Measurements from ENCODE around the gene PRKCB. TPM values are rescaled to one million over a fixed set of nuclear protein-coding genes. Genes with fewer than 3 reads are reported as not detected.

Gene PRKCB
- total RNA-seq, 2 donors from 2014 or later, result 4.1 to 4.7 TPM

DNA sequence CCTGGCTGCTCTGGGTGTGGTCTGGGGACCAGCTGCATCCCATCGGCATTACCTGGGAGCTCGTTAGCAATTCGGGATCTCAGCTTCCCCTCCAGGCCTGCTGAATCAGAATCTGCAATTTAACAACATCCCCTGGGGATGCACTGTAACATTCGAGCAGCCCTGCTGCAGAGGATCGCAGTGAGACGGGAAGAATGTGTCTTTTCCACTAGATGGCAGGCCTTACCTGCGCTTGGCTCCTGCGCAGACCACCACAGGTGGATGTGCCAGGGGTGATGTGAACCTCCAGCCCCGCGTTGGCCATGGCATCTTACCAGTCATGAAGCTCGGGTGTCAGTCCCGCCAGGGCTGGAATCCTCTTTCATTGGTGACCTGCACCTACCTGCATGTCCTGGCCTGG, 209.9 kb downstream of the PRKCB start:
- intact Hi-C loops (cut with DNase I), result loop anchor here in 1 of 2 donors (2.0 to 5.0 kb wide), 2 partner anchors 207 to 453 kb away; no protein-coding TSS in a partner anchor
- ATAC-seq (peak in 1 of 2 donors; percentile 62), DNase-seq (no peak)

DNA sequence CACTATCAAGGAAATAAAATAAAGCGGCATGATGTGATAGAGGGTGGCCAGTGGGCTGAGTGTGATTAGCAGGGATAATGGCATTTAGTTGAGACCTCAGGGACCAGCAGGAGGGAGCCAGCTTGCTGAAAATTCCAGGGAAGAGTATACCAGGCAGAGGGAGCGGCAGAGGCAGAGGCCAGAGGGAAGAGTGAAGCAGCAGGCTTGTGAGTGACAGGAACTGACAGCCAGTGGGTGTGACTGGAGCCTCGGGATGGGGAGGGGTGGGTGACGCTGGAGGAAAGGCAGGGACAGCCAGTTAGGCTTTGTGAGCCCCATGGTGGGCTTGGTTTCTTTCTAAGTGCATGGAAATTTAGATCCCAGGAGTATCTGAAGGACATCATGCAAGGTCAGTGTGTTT, 210.7 kb downstream of the PRKCB start:
- ATAC-seq, result peak; percentile 30 to 73
- DNase-seq, result no peak
- intact Hi-C loops (cut with DNase I), result loop anchor here in 1 of 2 donors (5.0 kb wide), 1 partner anchor 206 kb away; no protein-coding TSS in a partner anchor

DNA sequence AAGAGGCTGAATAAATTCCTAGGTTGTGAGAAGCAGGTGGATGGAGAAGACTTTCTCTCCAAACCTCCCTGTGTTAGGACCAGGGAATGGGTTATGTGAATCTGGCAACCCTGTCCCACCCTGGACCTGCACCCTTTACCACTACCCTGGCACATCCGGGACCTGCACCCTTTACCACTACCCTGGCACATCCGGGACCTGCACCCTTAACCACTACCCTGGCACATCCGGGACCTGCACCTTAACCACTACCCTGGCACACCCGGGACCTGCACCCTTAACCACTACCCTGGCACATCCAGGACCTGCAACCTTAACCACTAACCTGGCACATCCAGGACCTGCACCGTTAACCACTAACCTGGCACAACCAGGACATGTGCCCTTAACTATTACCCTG, 213.3 kb downstream of the PRKCB start:
- intact Hi-C loops (cut with DNase I), result loop anchor here in 1 of 2 donors (5.0 kb wide), 1 partner anchor 203 kb away; no protein-coding TSS in a partner anchor

DNA sequence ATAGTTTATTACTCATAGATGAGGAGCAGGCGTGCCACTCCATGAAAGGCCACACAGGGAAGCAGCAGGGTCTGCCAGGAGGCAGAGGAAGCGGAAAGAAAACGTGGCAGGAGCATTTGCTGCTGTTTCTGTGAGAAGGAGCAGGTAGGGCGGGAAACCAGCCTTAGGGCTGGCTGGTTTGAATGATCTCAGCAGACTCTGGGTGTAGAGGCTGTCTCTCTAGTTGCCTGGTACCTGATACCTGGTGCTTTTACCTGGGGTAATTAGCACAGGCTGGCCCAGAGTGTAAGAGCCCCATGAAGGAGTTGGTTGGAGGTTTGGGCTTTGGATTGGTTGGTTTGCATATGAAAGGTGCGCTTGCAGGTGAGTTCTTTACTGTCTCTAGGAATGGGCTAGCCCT, 215.3 kb downstream of the PRKCB start:
- no peak for DNase-seq
- intact Hi-C loops (cut with DNase I), result no loop called here
- no peak for ATAC-seq

More for the DNA sequence above, 213.3 kb downstream of the PRKCB start:
- ATAC-seq, result no peak
- DNase-seq, result no peak

GRCh38 chr16:24052329-24053098, 216.7 kb downstream of the PRKCB start:
- intact Hi-C loops (cut with DNase I), result no loop called here
- no peak for ATAC-seq
- no peak for DNase-seq

- ATAC-seq (no peak), DNase-seq (no peak)
- intact Hi-C loops (cut with DNase I), result no loop called here
Measured at GRCh38 chr16:24053099-24053946, 217.5 kb downstream of the PRKCB start.

DNA sequence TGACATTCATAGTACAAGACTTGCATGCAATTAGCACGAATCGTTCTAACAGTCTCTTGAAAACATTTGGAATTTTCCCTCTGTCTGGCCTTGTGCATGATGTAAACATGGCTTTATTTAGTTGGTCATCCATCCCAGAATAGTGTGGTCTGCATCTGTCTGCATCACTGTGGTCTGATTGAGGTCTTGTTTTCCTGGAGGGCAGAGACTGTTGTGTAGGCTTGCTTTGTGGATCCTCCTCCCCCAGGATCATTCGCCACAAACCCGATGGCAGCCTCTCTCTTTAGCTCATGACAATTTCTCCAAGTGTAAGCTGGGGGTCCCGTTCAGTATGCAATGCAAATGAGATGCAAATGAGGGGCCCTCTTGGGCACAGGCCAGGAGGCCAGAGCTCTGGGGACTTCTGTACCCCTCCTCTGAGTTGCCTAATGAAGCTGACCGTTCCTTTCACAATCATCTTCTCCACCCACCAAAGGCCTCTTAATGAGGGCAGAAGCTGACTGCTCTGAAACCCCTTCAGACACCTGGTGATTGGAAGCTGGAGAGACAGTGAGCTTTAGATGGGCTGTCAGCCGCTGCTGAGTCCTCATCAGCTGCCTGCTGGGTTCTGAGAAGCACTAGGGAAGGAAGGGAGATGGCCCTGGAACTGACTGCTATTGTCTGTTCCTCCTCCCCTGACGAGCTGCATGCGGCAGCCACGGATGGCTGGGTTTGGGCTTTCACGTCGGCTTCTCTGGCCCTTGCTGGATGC, 219.1 kb downstream of the PRKCB start:
- ATAC-seq (no peak), DNase-seq (no peak)
- intact Hi-C loops (cut with DNase I), result no loop called here

DNA sequence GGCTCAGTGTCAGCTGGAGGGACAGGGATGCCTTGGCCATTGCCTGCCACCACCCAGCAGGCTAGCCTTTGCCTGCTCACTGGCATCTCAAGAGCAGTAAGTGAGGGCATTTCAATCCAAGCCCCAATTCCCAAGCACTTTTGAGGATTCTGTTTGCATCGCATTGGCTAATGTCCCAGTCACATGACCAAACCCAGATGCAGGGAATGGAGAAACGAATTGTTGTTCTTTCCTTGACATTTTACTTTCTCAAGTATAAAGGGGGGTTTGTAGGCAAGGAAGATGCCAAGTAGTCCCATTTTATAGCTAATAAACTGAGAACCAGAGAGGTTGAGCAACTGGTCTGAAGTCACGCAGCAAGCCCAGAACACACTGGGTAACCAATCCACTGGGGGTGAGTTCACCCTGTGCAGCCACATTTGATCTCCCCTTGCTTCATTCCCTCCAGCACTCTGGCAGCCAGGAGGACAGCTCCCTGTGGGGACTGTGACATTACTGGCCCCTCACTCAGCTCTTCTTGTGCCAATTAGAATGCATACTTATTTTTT, 226.6 kb downstream of the PRKCB start:
- intact Hi-C loops (cut with DNase I), result no loop called here
- DNase-seq (no peak), ATAC-seq (no peak)

DNA sequence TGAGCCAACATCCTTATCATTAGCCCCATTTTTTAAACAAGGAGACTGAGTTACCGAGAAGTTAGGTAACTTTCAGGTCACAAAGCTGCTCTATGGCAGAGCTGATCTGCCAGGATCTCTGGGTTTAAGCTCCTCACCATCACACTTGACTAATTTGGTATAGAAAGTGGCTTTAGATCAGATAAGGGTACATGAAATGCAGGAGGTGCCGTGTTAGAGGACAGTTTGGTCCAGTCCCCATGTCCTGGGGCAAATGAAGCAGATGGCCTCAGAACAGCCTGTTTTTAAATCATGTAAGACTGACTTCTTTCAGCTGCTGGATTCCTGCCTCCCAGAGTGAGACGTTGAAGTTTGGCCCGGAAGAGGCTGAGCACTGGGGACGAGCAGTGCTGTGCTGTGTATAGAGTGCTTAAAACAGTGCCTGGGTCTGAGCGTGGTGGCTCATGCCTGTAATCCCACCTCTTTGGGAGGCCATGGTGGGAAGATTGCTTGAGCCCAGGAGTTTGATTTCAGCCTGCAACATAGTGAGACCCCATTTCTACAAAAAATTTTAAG, 233.3 kb downstream of the PRKCB start:
- ATAC-seq, result no peak
- intact Hi-C loops (cut with DNase I), result no loop called here
- DNase-seq, result no peak

DNA sequence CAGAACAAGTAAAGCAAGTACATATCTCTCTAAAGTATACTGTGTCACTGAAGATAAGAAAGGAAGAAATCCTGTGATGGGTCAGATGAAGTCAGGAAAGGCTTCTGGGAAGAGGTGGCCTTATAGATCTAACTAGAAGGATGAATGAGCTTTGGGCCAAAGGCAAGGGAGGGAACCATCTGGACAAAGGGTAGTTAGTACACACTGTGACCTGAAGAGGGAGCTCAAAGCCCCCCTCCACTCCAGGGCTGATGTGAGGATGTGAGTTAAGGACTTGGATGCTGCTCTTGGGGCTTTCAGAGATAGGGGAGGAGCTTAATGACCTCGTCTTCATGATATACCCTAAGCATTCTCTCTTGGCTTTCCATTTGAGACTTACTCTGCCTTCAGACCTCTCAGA, 235.1 kb downstream of the PRKCB start:
- intact Hi-C loops (cut with DNase I), result loop anchor here (5.0 to 10.0 kb wide), 2 partner anchors 181 to 184 kb away; partner anchors contain the start of gene CACNG3 (in 1 of the 2)
- peak in 1 of 2 donors; percentile 63 for ATAC-seq

DNA sequence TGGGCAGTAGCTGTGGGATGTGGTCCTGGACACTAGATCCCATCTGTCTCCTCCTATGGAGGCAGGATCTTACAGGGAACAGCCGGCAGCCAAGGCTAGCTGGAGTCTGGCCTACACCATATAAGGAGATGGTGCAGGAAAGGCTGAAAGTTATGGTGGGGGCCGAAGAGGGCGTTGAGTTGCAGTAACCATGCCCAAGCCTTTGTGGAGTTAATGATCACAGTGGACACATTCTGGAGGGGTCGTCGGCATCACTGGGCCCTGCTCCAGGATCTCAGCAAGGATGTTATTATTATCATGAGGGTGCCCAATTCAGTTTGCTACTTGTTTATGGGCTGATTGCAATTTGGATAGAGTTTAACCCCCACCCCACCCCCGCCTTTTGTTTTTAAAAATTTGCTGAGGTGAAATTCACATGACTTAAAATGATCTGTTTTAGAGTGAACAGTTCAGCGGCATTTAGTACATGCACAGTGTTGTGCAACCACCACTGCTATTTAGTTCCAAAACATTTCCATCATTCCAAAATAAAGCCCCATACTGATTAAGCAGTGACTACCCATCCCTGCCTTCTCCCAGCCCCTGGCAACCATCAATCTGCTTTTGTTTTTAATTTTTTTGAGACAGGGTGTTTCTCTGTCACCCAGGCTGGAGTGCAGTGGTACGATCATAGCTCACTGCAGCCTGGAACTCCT, 236.0 kb downstream of the PRKCB start:
- DNase-seq, result no peak
- no peak for ATAC-seq
- intact Hi-C loops (cut with DNase I), result loop anchor here (5.0 to 10.0 kb wide), 2 partner anchors 180 to 183 kb away; partner anchors contain the start of gene CACNG3 (in 1 of the 2)

More for the DNA sequence above, 235.1 kb downstream of the PRKCB start:
- peak; percentile 21 for DNase-seq

- DNase-seq (no peak), ATAC-seq (no peak)
- intact Hi-C loops (cut with DNase I), result loop anchor here (5.0 to 10.0 kb wide), 2 partner anchors 179 to 181 kb away; partner anchors contain the start of gene CACNG3 (in 1 of the 2)
Measured at GRCh38 chr16:24073321-24073720, 237.5 kb downstream of the PRKCB start.

- intact Hi-C loops (cut with DNase I), result loop anchor here (5.0 to 10.0 kb wide), 2 partner anchors 178 to 180 kb away; partner anchors contain the start of gene CACNG3 (in 1 of the 2)
- ATAC-seq (no peak), DNase-seq (no peak)
Measured at GRCh38 chr16:24074574-24074973, 238.8 kb downstream of the PRKCB start.

GRCh38 chr16:24075302-24075701, 239.5 kb downstream of the PRKCB start:
- no peak for ATAC-seq
- intact Hi-C loops (cut with DNase I), result loop anchor here in 1 of 2 donors (10.0 kb wide), 1 partner anchor 179 kb away; the partner anchor contains the start of gene CACNG3
- no peak for DNase-seq

DNA sequence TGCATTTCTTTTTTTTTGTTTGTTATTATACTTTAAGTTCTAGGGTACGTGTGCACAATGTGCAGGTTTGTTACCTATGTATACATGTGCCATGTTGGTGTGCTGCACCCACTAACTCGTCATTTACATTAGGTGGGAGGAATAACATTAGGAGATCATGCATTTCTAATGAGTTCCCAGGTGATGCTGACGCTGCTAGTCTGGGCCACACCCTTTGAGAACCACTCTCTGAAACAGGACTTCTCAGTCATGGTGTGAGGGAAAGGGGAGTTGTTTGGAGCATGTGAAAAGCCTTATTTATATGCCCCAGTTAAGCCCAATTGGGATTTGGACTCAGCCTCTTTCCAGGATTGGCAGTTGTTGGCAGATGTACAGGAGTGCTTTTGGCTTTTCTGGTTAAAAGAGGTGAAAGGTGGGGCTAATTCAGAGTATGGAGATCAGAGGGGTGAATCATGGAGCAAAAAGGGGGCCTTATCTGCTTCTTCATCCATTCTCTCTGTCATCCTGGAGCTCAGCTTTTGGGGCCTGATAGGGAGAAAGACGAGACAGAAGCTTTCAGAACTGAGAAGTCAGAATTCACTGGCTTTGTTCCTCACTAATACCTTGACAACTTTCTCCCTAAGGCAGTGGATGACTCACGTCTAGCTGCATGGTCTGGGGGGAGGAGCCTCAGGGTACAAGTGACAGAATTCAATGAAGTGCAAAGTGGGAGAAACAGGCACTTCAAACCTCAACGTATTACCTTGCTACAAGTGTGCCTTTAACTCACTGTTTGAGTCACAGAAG, 240.3 kb downstream of the PRKCB start:
- intact Hi-C loops (cut with DNase I), result loop anchor here in 1 of 2 donors (10.0 kb wide), 1 partner anchor 179 kb away; the partner anchor contains the start of gene CACNG3
- ATAC-seq (peak in 1 of 2 donors; percentile 68), DNase-seq (no peak)

DNA sequence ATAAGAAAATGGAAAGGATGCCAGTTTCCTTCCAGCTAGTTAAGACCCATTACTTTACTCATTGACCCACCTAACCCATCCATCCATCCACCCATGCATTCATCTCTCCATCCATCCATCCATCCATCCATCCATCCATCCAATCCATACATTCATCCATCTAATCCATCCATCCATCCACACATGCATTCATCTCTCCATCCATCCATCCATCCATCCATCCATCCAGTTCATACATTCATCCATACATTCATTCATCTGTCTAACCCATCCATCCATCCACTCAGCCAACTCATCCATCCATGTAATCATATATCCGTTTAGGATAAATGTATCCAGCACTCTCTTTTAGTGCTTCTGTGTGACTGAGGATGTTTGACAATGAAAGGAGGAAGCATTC, 241.5 kb downstream of the PRKCB start:
- no peak for DNase-seq
- ATAC-seq, result no peak
- intact Hi-C loops (cut with DNase I), result loop anchor here in 1 of 2 donors (10.0 kb wide), 1 partner anchor 178 kb away; the partner anchor contains the start of gene CACNG3

GRCh38 chr16:24077966-24078365, 242.2 kb downstream of the PRKCB start:
- ATAC-seq (no peak), DNase-seq (no peak)
- intact Hi-C loops (cut with DNase I), result loop anchor here in 1 of 2 donors (10.0 kb wide), 1 partner anchor 177 kb away; the partner anchor contains the start of gene CACNG3
